ENCODE measurements around the gene UBE2QL1.

The UBE2QL1 gene

DNA sequence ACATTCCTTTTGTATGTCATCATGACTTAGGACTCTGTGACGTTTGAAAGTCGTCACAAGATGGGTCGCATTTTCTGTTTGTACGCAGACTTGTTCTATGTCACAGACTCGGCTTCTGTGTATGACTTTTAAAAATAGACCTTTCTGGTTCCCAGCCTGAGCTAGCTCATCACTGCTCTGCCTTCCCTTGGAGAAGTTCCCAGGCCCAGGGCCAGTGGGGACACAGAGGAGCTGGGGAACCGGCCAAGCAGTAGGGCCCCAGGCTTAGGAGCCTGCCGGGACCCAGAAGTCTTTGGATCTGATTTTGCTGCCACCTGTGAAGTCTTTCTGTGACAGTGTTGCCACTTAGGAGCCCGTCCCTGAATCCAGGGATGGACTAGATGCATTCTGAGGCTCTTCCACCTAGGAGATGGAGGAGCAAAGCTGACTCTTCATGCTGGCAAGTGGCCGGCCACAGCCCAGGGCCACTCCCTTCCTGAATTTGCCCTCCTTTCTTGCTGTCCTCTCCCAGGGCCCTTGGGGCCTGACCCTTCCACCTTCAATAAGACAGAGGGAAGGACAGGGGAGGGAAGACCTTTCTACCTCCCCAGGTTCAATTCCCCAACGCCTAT is 18.1 kb upstream of the UBE2QL1 start:
- DNase-seq = no peak

- no peak for DNase-seq
Measured at GRCh38 chr5:6431214-6432195, 17.2 kb upstream of the UBE2QL1 start.

DNA sequence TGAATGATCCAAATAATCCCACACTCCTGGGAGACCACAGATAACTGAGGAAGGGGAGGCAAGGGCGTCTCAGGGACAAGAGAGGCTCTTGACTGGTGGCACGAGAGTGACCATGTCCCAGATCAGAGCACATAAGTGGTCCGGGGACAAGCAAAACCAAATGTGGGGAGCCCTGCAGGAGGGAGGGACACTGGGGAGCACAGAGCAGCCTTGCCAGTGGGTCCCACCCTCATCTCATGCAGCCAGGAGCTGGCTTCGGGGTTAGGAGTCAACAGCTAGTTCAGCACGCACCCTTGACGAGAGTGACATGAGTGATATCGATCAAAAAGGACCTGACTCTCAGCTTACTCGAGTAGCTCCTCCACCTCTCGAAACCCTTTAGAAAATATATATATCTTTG is 16.5 kb upstream of the UBE2QL1 start:
- no peak for DNase-seq

DNA sequence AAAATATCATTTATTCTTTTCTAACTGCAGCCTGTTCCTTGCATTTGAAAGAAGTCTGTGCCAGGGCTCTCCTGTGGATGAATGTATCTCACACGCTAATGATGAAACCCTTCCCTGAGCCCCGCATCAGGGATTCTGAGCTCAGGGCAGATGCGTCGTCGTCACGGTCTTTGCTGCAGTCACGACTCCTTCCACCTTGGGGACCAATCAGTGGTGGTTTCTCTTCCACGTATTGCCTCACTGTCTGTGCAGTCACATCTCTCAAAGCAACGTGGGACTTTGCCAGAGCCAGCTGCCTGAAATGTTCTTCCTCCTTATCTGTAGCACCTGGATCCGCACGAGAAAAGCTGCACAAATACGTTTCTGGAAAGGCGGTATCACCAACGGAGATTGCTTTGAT is 13.9 kb upstream of the UBE2QL1 start:
- DNase-seq = no peak

- DNase-seq = peak in 1 of 3 donors; percentile 23
Measured at GRCh38 chr5:6435356-6435755, 13.3 kb upstream of the UBE2QL1 start.

DNA sequence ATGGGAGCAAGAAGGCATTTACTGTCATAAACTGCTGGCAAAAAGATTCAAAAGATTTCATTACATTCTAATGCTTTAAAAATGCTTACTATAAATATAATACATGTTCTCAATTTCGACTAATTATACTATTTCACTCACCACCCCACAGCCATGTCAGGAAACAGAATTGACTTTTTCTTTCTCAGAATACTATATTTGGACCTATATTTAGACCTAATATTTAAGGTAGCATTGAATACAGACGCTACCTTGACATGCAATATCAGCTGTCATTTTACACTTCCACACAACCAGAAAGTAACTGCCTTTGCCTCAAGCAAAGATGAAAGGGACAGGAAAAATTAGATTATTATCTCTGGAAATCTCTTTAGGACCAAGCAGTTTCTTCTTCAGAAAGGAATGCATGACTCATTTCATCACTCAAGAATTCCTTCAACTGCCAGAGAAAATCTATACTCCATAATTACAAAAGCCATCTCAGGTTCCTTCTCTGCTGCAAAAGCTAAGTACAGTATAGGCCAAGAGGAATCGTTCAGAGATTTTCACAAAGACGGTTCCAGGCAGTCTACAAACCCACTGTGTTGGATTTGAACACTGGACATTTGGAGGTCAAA is 11.8 kb upstream of the UBE2QL1 start:
- no peak for DNase-seq

DNA sequence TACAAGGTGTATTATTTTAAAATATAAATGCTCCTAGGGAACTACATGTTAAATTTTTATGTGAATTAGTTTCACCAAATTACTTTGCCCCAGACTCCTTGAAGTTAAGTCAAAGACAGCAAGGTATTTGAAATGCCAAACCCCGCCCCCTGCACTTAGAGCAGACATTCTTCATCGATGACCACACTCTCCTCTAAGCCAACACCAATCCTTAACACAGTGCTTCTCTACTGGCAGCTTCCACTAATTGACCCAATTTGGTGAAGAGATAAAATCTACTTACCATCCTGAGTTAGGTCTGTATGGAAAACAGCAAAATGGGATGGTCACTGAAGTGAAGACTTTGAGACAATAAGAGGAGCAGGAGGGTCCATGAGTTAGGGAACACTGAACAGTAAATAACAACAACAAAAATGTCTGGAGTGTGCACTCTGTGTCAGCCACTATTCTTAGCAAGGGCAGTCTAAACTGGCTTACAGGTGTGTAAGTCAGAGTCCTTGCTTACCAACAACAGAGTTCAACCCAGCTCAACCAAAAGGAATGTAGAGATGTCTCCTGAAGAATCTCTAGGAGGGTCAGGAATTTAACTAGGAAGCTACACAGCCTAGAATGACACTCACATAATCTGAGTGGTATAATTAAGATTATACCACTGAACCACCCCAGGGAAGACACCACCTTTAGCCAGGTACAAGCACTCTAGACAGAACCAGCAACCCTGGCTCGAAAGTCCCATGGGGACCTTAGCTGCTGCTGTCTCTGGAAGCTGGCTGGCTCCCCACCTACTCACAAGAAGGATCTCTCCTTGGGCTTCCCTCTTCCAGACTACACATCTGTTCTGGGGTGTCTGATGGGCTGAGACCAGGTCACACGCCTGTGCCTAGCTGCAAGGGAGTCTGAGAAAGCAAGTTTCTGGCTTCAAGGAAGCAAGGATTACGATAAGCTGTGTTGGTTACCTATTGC is 8.8 kb upstream of the UBE2QL1 start:
- no peak for DNase-seq

- no peak for DNase-seq
Measured at GRCh38 chr5:6442333-6442732, 6.3 kb upstream of the UBE2QL1 start.

DNA sequence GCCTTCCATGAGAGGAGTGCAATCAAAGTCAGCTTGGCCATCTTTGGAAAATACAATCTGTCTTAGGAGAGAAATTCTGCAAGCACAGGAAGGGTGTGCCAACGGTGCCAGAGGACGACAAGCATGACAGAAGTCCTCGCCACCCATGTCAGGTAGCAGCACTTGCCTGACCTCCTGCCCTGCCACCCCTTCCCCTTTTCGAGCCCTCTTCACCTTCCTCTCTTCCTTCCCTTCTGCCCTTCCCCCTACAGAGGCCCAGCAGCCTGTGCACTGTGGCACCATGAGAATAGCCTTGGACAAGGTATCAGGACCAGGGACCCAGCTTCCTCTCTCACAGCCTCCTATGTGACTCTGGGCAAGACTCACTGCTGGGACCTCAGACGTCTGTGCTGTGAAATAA is 5.3 kb upstream of the UBE2QL1 start:
- DNase-seq = no peak

GRCh38 chr5:6446042-6446441 is 2.6 kb upstream of the UBE2QL1 start:
- no peak for DNase-seq

DNA sequence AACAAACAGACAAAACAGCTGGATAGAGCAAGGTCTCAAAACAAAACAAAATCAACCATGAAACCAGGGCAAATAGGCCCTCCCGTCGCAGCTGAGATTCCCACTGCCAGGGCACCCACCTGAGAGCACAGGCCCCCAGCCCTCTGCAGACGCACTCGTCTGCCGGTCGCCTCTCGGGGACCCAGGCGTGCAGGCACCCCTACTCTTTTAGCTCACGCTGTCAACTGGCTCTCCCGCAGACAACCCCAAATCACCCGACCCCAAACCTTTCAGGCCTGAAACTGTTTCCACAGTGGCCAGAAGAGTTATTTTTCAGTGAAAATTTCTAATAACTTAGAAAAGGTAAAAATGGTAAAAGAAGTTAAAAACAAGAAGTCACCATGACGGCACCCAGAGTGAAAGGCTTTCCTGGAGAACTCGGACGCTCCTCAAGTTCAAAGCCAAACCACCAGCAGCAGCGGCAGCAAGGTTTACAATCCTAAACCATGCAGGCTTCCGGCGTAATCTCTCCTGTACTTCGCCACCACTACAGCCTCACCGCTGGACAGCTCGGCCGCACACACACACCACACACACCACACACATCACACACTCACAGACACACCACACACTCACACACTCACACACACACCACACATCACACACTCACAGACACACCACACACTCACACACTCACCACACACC is 1.9 kb upstream of the UBE2QL1 start:
- no peak for DNase-seq

GRCh38 chr5:6447384-6448140 is 1.1 kb upstream of the UBE2QL1 start:
- no peak for DNase-seq

- no peak for DNase-seq
Measured at GRCh38 chr5:6448141-6448491, 543 bp upstream of the UBE2QL1 start.

- DNase-seq = no peak
Measured at GRCh38 chr5:6449465-6450158, 953 bp downstream of the UBE2QL1 start.

DNA sequence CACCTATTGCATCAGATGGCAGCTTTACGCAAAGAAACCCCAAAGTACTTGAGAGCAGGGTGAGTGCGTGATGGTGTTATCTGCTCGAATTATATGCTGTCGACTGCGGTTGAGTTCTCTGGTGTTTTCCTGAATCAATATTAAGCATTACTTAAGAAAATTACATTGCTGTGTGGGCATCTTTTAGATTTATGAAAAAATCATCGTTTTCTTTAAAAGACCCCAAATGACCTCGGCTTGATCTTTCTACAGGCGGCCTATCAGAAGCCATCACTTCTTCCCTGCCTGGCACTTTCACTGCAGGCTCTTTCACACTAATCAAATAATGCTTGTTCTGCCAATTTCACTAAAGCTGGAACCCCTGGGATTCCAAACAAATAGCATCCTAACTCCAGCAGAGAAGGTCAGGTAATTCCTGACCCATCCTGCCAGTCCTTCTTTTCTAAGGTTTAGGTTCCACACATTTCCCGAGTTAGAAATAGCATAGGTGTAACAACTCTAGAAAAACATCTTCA is 1.7 kb downstream of the UBE2QL1 start:
- no peak for DNase-seq

GRCh38 chr5:6452622-6453504 is 4.2 kb downstream of the UBE2QL1 start:
- no peak for DNase-seq

DNA sequence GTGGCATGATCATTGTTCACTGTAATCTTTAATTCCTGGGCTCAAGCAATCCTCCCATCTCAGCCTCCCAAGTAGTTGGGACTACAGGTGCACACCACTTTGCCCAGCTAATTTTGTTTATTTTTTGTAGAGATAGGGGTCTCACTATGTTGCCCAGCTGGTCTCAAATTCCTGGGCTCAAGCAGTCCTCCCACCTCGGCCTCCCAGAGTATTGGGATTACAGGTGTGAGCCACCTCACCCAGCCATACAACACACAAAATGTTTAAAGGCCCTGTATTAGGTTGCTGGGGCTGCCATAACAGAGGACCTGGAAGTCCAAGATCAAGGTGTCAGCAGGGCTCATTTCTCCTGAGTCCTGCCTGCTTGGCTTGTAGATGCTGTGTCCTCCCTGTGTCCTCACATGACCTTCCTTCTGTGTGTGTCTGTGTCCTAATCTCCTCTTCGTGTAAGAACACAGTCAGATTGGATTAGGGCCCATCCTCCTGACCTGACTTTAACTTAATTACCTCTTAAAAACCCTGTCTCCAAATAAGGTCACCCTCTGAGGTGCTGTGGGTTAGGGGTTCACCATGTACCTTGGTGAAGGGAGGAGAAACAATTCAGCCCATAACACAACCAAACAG is 5.4 kb downstream of the UBE2QL1 start:
- no peak for DNase-seq

DNA sequence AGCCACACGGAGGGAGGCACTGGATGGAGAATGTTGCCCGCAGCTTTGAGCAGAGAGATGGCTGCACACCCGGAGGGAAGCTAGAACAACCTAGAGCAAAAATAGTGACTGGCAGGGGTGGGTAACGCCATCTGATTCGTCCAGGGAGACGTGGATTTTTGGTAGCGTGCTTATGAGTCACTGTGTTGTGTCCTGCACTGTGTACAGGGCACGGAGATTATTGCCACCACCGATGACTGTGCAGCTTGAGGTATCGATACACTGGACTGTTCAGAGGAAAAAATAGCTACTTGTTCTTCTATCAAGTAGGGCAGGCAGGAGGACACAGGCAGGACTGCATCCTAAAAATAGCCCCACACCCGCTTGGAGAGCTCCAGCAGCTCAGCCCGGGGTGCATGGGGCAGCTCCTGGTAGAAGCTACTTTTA is 6.0 kb downstream of the UBE2QL1 start:
- DNase-seq = no peak

Data from suppressor macrophage treated with lipopolysaccharide for 1 hour (primary cell).